ENCODE data around the gene PSMA7. TPM values are rescaled to one million over a fixed set of nuclear protein-coding genes. Genes with fewer than 3 reads are reported as not detected.
A peak's percentile ranks its signal among the peaks of the same experiment; 100 is the strongest.

Gene PSMA7
- total RNA-seq, 1 experiment from 2014 or later: 332 TPM

GRCh38 chr20:62176866-62177265 lies 33.7 kb upstream of the PSMA7 start:
- Histone ChIP-seq H2BK15ac (ENCODE audit: low read depth, low read length) (no peak overlapping the region), H4K91ac (ENCODE audit: insufficient read length, low read depth, low read length) (no peak overlapping the region), H3K4ac (ENCODE audit: low read depth, low read length) (no peak overlapping the region), H2AFZ (ENCODE audit: low read length) (no peak overlapping the region), H2BK12ac (ENCODE audit: insufficient read length, low read depth, low read length) (no peak overlapping the region), H3K27me3 (ENCODE audit: insufficient read depth, low read length) (no peaks in the 10 kb centered on the region), H3K79me2 (ENCODE audit: insufficient read depth, low read length) (no peaks in the 10 kb centered on the region), H3K9me3 (ENCODE audit: control insufficient read depth, low read depth, low read length) (no peaks in the 10 kb centered on the region), H3K56ac (ENCODE audit: insufficient read length, low read depth, low read length) (no peak overlapping the region), H3K9ac (ENCODE audit: extremely low read depth, insufficient read length, low read length) (no peak overlapping the region), H4K20me1 (ENCODE audit: control insufficient read depth, insufficient read depth, insufficient read length) (no peaks in the 10 kb centered on the region), H2BK5ac (ENCODE audit: insufficient read length, low read length) (no peak overlapping the region), H4K5ac (ENCODE audit: insufficient read length, low read depth, low read length) (no peak overlapping the region), H3K79me1 (ENCODE audit: insufficient read depth, low read depth, low read length, poor library complexity, severe bottlenecking) (no peaks in the 10 kb centered on the region), H3K27ac (ENCODE audit: insufficient read length, low read depth, low read length) (no peak overlapping the region), H2BK20ac (ENCODE audit: low read depth, low read length, poor library complexity, severe bottlenecking) (no peak overlapping the region), H2BK120ac (ENCODE audit: low read depth, low read length, poor library complexity, severe bottlenecking) (no peak overlapping the region), H4K8ac (replicated peaks; ENCODE audit: insufficient read length, low read depth, low read length) (no peak overlapping the region), H2AK5ac (ENCODE audit: insufficient read length, low read length) (no peak overlapping the region), H3T11ph (ENCODE audit: low read length) (no peak overlapping the region), H3K23me2 (ENCODE audit: insufficient read length, low read depth, low read length, poor library complexity, severe bottlenecking) (no peaks in the 10 kb centered on the region), H3K14ac (ENCODE audit: insufficient read depth, low read length) (no peak overlapping the region), H3K4me1 (ENCODE audit: insufficient read depth, low read length) (no peaks in the 10 kb centered on the region), H3K4me2 (ENCODE audit: insufficient read depth, insufficient read length, low read length) (no peak overlapping the region), H3K18ac (ENCODE audit: insufficient read length, low read depth, low read length) (no peak overlapping the region), H3K23ac (ENCODE audit: insufficient read length, low read depth, low read length) (no peak overlapping the region)
- H3K27me3 Mint-ChIP-seq (ENCODE audit: low read depth): no peaks in the 10 kb centered on the region
- H3K36me3 Mint-ChIP-seq (ENCODE audit: insufficient read depth in 1 of 3, low read depth in 3 of 3): peaks cover 9 to 40% (median 22%) of the 10 kb centered on the region in 3 experiments
- DNase-seq: no peak
- no peaks in the 10 kb centered on the region for H3K9me3 Mint-ChIP-seq
- peak overlapping the region in 1 of 3 experiments; percentile 61; a peak in 2 of 7 replicates for H3K27ac Mint-ChIP-seq
- TF ChIP-seq, protein P1, sequence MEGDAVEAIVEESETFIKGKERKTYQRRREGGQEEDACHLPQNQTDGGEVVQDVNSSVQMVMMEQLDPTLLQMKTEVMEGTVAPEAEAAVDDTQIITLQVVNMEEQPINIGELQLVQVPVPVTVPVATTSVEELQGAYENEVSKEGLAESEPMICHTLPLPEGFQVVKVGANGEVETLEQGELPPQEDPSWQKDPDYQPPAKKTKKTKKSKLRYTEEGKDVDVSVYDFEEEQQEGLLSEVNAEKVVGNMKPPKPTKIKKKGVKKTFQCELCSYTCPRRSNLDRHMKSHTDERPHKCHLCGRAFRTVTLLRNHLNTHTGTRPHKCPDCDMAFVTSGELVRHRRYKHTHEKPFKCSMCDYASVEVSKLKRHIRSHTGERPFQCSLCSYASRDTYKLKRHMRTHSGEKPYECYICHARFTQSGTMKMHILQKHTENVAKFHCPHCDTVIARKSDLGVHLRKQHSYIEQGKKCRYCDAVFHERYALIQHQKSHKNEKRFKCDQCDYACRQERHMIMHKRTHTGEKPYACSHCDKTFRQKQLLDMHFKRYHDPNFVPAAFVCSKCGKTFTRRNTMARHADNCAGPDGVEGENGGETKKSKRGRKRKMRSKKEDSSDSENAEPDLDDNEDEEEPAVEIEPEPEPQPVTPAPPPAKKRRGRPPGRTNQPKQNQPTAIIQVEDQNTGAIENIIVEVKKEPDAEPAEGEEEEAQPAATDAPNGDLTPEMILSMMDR (conservative IDR thresholded peaks at IDR 0.05): no peak
- H3K4me1 Mint-ChIP-seq: peaks cover 4% of the 10 kb centered on the region in 2 experiments
- WGBS (ENCODE audit: extremely low coverage, insufficient read length, low lambda C conversion rate): no CpG with 5 or more reads among the region's 15 CpGs
- H3K4me3 Mint-ChIP-seq: no peak overlapping the region
